Liver (tissue), 3 donors: ENCODE results near the gene ARSB.

Experiments used
- ATF3 ChIP-seq: IDR thresholded peaks from 2 replicates; pipeline ENCODE4 v1.6.1; 2016; ENCODE audit warnings: antibody characterized with exemption
- CTCF ChIP-seq: fragments of 150-350 bp; IDR thresholded peaks from 2 replicates; pipeline ENCODE4 v1.5.1; 2017; ENCODE audit warnings: improper control_type of control experiment, low read depth, low read length; ENCODE audit not compliant: missing input control
- EGR1 ChIP-seq, 2 donors: IDR thresholded peaks; 2 replicates each; pipeline ENCODE4 v1.6.1; 2016 to 2018; ENCODE audit warnings: antibody characterized with exemption in 2 of 2, low read depth in 2 of 2
- JUND ChIP-seq, 2 donors: IDR thresholded peaks; 2 replicates each; pipeline ENCODE4 v1.6.1; 2016; ENCODE audit warnings: antibody characterized with exemption in 2 of 2
- REST ChIP-seq: IDR thresholded peaks from 2 replicates; pipeline ENCODE4 v1.6.1; 2016; ENCODE audit warnings: antibody characterized with exemption, mild to moderate bottlenecking
- SP1 ChIP-seq: IDR thresholded peaks from 2 replicates; pipeline ENCODE4 v1.6.1; 2018; ENCODE audit warnings: antibody characterized with exemption, mild to moderate bottlenecking
- YY1 ChIP-seq: IDR thresholded peaks from 2 replicates; pipeline ENCODE4 v1.6.1; 2016; ENCODE audit warnings: antibody characterized with exemption, mild to moderate bottlenecking
- donor health status: healthy.
- donor health status: healthy.

GRCh38 chr5:78746021-78746770 lies 238.9 kb downstream of the ARSB start:
- TF ChIP-seq CTCF = no peak
- no peak for TF ChIP-seq REST
- TF ChIP-seq EGR1 (IDR thresholded peaks at IDR 0.05; ENCODE audit: low read depth in 2 of 2) = no peak
- no peak for TF ChIP-seq SP1
- TF ChIP-seq JUND (IDR thresholded peaks at IDR 0.05) = no peak
- TF ChIP-seq YY1 = no peak
- TF ChIP-seq ATF3 = no peak
